GM12875 (cell line): Measurements from ENCODE around the gene ANKRD65.
A peak's percentile ranks its signal among the peaks of the same experiment; 100 is the strongest.

Source experiments
- H3K4me3 ChIP-seq: one replicate; pipeline ENCODE4 v1.5.1; 2011; ENCODE audit warnings: low read depth, low read length, control low read depth
- TF ChIP-seq, protein P1 (sequence below): IDR thresholded peaks from 2 replicates; pipeline ENCODE4 v1.5.1; 2011; ENCODE audit warnings: low read depth, mild to moderate bottlenecking, control low read depth, inconsistent platforms, low read length, moderate library complexity, borderline replicate concordance; ENCODE audit not compliant: insufficient read depth

ANKRD65 gene

DNA sequence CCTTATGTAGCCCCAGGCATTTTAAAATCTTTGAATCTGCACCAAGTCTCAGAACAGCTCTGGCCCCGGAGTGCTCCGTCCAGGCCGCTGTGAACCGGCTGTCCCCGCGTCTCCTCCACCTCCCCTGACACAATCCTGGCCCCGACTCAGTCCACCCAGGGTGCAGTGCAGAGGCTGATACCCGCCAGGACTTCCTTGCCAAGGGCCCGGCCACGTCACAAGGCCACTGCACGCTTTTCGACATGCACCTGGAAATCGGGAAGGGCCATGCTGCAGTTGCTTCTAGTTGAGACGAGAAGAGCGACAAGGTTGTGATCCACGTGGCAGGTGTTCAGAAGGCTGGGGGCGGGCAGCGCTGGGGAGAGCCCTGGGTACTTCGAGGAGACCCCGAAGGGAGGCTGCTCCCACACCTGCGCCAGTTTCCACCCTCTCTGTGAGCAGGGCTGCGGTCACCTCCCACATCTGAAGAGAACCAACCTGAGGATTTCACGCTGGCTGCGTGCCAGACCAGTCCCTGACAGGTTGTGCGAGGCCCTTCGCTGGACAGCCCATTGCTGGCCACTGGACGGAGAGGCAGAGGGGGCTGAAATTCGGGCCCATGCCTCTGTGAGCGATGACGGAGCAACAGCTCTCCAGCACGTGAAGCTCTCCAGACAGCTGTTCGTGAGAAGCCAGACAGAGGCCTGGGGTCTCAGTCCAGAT is 21.1 kb upstream of the ANKRD65 start:
- H3K4me3 ChIP-seq: no peak overlapping the region
- TF ChIP-seq, protein P1, sequence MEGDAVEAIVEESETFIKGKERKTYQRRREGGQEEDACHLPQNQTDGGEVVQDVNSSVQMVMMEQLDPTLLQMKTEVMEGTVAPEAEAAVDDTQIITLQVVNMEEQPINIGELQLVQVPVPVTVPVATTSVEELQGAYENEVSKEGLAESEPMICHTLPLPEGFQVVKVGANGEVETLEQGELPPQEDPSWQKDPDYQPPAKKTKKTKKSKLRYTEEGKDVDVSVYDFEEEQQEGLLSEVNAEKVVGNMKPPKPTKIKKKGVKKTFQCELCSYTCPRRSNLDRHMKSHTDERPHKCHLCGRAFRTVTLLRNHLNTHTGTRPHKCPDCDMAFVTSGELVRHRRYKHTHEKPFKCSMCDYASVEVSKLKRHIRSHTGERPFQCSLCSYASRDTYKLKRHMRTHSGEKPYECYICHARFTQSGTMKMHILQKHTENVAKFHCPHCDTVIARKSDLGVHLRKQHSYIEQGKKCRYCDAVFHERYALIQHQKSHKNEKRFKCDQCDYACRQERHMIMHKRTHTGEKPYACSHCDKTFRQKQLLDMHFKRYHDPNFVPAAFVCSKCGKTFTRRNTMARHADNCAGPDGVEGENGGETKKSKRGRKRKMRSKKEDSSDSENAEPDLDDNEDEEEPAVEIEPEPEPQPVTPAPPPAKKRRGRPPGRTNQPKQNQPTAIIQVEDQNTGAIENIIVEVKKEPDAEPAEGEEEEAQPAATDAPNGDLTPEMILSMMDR: no peak

DNA sequence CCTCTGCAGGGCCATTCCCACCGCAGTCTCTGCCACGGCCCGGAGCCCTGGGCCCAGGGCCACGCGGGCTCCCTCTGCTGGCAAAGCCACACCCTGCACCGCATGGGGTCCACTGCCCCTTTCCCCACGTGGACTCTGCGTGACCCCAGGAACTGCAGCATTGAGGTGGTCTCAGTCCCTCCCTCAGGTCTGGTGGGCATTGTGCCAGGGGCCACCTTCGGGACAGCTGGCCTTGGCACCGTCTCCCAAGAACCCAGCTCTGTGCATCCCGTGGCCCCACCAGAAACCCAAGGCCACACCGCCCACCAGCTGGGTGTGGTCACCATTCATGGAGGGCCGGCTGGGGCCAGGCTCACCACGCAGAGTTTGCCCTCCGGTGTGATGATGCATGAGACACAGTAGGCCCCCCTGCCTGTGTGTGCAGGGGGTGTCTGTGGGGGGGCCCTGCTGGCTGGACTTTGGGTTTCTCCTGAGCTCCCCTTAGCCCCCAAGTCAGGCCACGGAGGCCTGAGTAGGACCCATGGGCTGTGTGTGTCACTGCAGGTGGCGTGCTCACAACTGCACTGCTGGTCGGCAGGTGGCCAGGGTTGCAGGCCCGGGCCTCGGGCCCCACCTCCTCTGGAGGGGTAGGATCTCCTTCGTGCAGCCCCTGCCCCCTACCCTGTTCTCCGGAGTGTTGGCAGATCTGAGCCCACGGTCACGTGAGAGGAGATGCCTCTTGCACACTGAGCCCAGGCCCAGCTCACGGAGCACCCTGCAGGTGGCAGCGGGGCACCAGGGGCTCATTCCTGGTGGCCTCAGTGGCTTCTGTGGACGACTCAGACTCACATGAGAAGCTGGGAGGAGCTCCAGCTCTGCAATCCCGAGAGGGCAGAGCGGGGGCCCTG is 20.2 kb upstream of the ANKRD65 start:
- H3K4me3 ChIP-seq: no peak overlapping the region
- TF ChIP-seq, protein P1: peak; percentile 98

DNA sequence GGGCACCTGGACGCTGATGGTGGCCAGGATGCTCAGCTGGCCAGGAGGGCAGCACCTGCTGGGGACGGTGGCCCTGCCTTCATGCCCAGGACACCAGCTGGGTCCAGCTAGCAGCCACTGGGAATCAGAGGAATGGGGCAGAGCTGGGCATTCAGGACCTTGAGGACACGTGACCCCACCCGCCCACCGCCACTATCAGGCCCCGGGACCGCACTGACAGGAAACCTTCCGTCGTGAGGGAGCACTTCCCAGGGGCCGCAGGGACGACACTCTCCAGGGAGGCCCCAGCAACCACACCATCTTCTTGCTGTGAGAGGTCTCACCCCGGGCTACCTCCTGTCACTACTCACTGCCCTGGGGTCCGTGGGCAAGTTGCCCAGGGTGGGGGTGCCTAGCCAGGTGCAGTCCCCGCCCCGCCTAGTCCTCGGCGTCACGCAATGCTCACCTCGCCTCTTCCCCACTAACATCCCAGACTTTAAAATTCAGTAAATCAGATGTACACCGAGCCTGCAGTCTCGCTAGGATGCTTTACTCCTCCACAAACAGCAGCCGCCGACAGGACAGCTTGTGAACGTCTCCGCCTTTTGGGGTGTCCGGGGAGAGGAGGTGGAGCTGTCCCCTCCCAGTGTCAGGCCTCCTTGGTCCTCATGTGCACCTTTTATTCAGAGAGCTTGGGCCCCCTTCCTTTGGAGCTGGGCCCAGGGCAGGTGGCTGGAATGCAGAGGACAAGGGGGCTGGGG is 19.4 kb upstream of the ANKRD65 start:
- TF ChIP-seq, protein P1: no peak
- no peak overlapping the region for H3K4me3 ChIP-seq

DNA sequence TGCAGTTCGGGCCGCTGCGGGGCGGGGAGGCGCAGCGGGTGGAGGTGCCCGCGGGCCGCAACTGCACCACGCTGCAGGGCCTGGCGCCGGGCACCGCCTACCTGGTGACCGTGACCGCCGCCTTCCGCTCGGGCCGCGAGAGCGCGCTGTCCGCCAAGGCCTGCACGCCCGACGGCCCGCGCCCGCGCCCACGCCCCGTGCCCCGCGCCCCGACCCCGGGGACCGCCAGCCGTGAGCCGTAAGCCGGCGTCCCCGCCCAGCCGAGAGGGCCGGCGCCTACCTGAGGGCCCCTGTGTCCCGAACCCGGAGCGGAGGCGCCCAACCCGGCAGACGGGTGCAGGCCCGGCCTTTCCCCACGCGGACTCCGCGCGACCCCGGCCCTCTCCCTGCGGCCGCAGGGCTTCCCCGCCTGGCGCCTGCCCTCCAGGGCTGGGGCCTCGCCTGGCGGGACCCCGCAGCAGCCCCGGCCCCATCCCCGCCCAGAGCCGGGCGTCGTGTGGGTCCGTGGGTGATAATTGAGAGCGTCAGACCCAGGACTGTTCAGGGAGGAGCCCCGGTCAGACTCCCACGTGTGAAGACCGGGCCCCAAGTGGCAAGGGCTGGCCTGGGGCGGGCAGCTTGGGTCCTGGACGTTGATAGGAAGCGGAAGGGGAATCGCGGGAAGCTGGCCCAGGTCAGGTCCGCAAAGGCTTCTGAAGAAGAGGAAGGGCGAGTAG is 18.6 kb upstream of the ANKRD65 start:
- no peak overlapping the region for H3K4me3 ChIP-seq
- TF ChIP-seq, protein P1: no peak

DNA sequence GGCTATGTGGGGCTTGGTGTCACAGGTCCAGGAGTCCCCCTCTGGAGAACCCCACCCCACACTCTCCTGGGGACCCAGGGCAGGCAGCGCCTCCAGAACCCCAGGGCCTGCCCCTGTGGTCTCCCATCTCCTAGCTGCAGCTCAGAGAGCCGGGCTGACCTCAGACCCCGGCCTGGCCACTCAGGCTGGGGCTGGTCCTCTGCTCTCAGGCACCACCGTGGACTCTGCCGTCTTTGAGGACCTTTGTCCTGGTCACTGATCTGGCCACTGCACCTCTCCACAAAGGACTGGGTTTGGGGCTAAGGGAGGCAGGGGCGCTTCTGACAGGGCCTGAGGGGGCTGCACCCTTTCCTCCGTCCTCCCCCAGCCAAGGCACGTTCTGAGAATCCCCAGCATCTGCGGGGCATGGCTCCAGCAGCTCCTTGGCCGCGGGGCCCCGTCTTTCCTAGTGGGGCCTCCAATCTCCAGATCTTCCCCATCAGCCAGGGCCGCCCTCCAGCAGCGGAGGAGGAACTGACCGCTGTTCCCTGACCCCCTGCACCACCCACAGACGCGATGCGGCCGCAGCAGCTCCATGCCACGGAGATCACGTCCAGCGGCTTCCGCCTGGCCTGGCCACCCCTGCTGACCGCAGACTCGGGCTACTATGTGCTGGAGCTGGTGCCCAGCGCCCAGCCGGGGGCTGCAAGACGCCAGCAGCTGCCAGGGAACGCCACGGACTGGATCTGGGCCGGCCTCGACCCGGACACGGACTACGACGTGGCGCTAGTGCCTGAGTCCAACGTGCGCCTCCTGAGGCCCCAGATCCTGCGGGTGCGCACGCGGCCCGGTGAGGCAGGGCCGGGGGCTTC is 17.7 kb upstream of the ANKRD65 start:
- TF ChIP-seq, protein P1: no peak
- no peak overlapping the region for H3K4me3 ChIP-seq

DNA sequence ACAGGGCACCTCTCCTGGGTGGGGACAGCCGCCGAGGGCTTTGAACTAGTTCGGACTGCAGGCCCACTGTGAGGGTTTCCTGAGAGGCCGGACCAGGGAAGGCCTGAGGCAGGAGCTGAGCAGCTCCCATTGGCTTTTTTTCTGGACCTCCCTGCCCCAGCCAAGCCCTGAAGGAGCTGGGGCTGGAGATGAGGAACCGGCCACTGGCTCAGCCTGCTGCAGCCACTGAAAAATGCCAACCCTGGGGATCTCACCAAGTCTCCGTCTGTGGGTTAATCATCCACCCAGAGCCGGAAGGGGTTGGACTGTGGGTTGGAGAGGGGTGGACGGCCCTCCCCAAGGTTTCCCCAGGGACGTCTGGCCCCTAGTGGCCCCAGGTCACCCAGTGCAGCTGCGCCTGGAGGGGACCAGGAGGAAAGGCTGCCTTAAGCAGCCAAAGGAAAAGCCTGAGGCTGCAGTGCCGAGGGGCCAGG is 16.9 kb upstream of the ANKRD65 start:
- H3K4me3 ChIP-seq: no peak overlapping the region
- TF ChIP-seq, protein P1: no peak
